ENCODE data around the gene GPR107.

GRCh38 chr9:130128251-130128650 lies 74.5 kb downstream of the GPR107 start:
- TF ChIP-seq EZH2phosphoT487 (IDR thresholded peaks at IDR 0.05; ENCODE audit: insufficient read depth, low read depth) (no peak), EZH2 (IDR thresholded peaks at IDR 0.05; ENCODE audit: insufficient read depth, poor library complexity, severe bottlenecking) (no peak)

Measured in GM23248 (cell line).